ENCODE data around the gene ZG16. TPM values are rescaled to one million over a fixed set of nuclear protein-coding genes. Genes with fewer than 3 reads are reported as not detected.
A peak's percentile ranks its signal among the peaks of the same experiment; 100 is the strongest.

Gene ZG16
- total and polyA plus RNA-seq, 9 of the 15 experiments (the other 6 are each of a cell fraction or from before 2014, with no cell fraction given) = 0.04 TPM; not detected in 8

GRCh38 chr16:29794231-29794710 lies 16.2 kb downstream of the ZG16 start:
- TF ChIP-seq RBM25 (IDR thresholded peaks at IDR 0.05; ENCODE audit: low read depth, low read length, severe bottlenecking) (peak; percentile 62), RBFOX2 (IDR thresholded peaks at IDR 0.05; ENCODE audit: low read depth, low read length) (0 out of 2 replicates have a peak, but pooled peaks have one; percentile 19), COPS2 (conservative IDR thresholded peaks at IDR 0.05) (no peak), ZKSCAN1 (IDR thresholded peaks at IDR 0.05; ENCODE audit: low read depth, low read length) (peak; percentile 79), ZNF263 (CRISPR knock-in tag; IDR thresholded peaks at IDR 0.05; ENCODE audit: borderline replicate concordance) (no peak)
- Histone ChIP-seq H4K20me1 (replicated peaks; ENCODE audit: control insufficient read depth, insufficient read depth, low read length) (peaks cover 10% of the 10 kb centered on the region; the same call in 1 of the 2 replicates), H3K27ac (ENCODE audit: extremely low read depth, low read depth, low read length) (no peak overlapping the region), H2AFZ (ENCODE audit: low read depth, low read length) (no peak overlapping the region), H3K4me3 (no peak overlapping the region), H3K9ac (ENCODE audit: insufficient read depth in 1 of 2, low read depth in 2 of 2, low read length in 2 of 2) (no peak overlapping the region), H3K36me3 (ENCODE audit: control insufficient read depth, insufficient read depth, low read length) (peaks cover 74% of the 10 kb centered on the region), H3K79me2 (ENCODE audit: control insufficient read depth, insufficient read depth, low read length) (peaks cover 76% of the 10 kb centered on the region), H3K4me2 (ENCODE audit: insufficient read depth, low read length) (no peak overlapping the region), H3K27me3 (ENCODE audit: control insufficient read depth in 2 of 2, insufficient read depth in 2 of 2, low read length in 2 of 2) (no peaks in the 10 kb centered on the region), H3K9me1 (ENCODE audit: control insufficient read depth, insufficient read depth, low read length) (no peaks in the 10 kb centered on the region), H3K9me3 (replicated peaks; ENCODE audit: control insufficient read depth, insufficient read depth, low read depth, low read length) (no peaks in the 10 kb centered on the region), H3K4me1 (replicated peaks in 1 of 2; ENCODE audit: control insufficient read depth in 2 of 2, insufficient read depth in 2 of 2, low read length in 2 of 2) (peaks cover 14 to 17% of the 10 kb centered on the region in 2 experiments)
- DNase-seq (ENCODE audit: extremely low read depth in 1 of 4, low spot score in 3 of 4) (no peak), FAIRE-seq (no peak), ATAC-seq (no peak)
- in situ Hi-C loops (cut with MboI) (no loop called here), intact Hi-C loops (cut with micrococcal nuclease) (no loop called here)
- ChIA-PET POLR2A (interaction anchor here (0.5 to 7.1 kb wide), 4 partner anchors 8 to 26 kb away, joined by 3 to 114 read pairs (median 3); no protein-coding TSS in a partner anchor), CTCF (ENCODE audit: low intra/inter-chr PET ratio) (no interaction called here)
- BruUV-seq (replicated peaks) = no TSS peak
- 91% methylated on average over 3 of the region's 3 CpGs for WGBS (ENCODE audit: insufficient coverage, low coverage, missing lambda C conversion rate)

DNA sequence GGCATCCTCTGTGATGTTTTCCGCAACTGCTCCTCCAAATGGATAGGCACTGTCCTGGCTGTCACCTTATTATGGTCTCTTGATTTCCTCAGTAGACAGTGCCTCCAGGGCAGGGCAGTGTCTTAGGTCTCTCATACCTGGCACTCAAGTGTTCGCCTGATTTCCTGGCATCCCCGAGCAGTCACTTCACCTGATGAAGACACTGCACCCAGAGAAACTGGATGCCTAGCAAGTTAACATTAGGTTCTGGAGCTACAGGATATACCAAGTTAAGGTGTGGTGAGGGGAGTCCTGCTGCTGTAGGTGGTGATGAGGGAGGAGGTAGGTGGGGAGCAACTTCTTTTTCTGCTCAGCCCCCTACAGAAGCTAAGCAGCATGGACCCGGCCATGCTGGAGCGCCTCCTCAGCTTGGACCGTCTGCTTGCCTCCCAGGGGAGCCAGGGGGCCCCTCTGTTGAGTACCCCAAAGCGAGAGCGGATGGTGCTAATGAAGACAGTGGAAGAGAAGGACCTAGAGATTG lies 24.4 kb downstream of the ZG16 start:
- no peak for TF ChIP-seq TSHZ1 (CRISPR knock-in tag; IDR thresholded peaks at IDR 0.05)
- peak; percentile 82 for TF ChIP-seq PRDM10 (IDR thresholded peaks at IDR 0.05; ENCODE audit: partially characterized antibody)
- peak; percentile 18; the same call in 1 of the 2 replicates for TF ChIP-seq POLR2A (conservative IDR thresholded peaks at IDR 0.05)
- no peak for FAIRE-seq
- Histone ChIP-seq H3K4me1 (replicated peaks in 1 of 2; ENCODE audit: control insufficient read depth in 2 of 2, insufficient read depth in 2 of 2, low read length in 2 of 2) (peaks cover 13 to 17% of the 10 kb centered on the region in 2 experiments; a peak in 4 of 5 replicates), H3K27ac (ENCODE audit: extremely low read depth, low read depth, low read length) (peak overlapping the region; percentile 2; the same call in 1 of the 3 replicates), H3K4me3 (no peak overlapping the region), H3K9ac (ENCODE audit: insufficient read depth in 1 of 2, low read depth in 2 of 2, low read length in 2 of 2) (no peak overlapping the region), H3K27me3 (ENCODE audit: control insufficient read depth in 2 of 2, insufficient read depth in 2 of 2, low read length in 2 of 2) (no peaks in the 10 kb centered on the region), H3K9me3 (replicated peaks; ENCODE audit: control insufficient read depth, insufficient read depth, low read depth, low read length) (no peaks in the 10 kb centered on the region), H3K36me3 (ENCODE audit: control insufficient read depth, insufficient read depth, low read length) (peaks cover 72% of the 10 kb centered on the region), H2AFZ (ENCODE audit: low read depth, low read length) (no peak overlapping the region), H3K79me2 (ENCODE audit: control insufficient read depth, insufficient read depth, low read length) (peaks cover 14% of the 10 kb centered on the region), H3K4me2 (ENCODE audit: insufficient read depth, low read length) (no peak overlapping the region), H3K9me1 (ENCODE audit: control insufficient read depth, insufficient read depth, low read length) (no peaks in the 10 kb centered on the region), H4K20me1 (replicated peaks; ENCODE audit: control insufficient read depth, insufficient read depth, low read length) (no peaks in the 10 kb centered on the region)
- no peak for ATAC-seq
- no TSS peak for BruUV-seq (replicated peaks)
- intact Hi-C loops (cut with micrococcal nuclease) = no loop called here
- in situ Hi-C loops (cut with MboI) = no loop called here
- WGBS (ENCODE audit: insufficient coverage, low coverage, missing lambda C conversion rate) = 94% methylated on average over 8 of the region's 8 CpGs
- CTCF ChIA-PET (ENCODE audit: low intra/inter-chr PET ratio) = no interaction called here
- POLR2A ChIA-PET = interaction anchor here (0.7 to 6.0 kb wide), 8 partner anchors 10 to 796 kb away, joined by 3 to 114 read pairs (median 3); partner anchors contain the start of genes KIF22 and PAGR1
- no peak for DNase-seq (ENCODE audit: extremely low read depth in 1 of 4, low spot score in 3 of 4)
